ENCODE data around the gene TFF1. TPM values are rescaled to one million over a fixed set of nuclear protein-coding genes. Genes with fewer than 3 reads are reported as not detected.

The TFF1 gene
- total RNA-seq, 1 donor from 2014 or later = not detected

GRCh38 chr21:42343963-42344510, 22.3 kb downstream of the TFF1 start:
- TF ChIP-seq CTCF (IDR thresholded peaks at IDR 0.05) = no peak
- H3K4me3 ChIP-seq = no peak overlapping the region
- no peak overlapping the region for H3K27ac ChIP-seq
- no peaks in the 10 kb centered on the region for H3K27me3 ChIP-seq
- H3K36me3 ChIP-seq = no peaks in the 10 kb centered on the region
- intact Hi-C loops (cut with DNase I) = no loop called here
- H3K9me3 ChIP-seq = no peaks in the 10 kb centered on the region
- no peak for DNase-seq (ENCODE audit: low spot score in 2 of 2)
- no peaks in the 10 kb centered on the region for H3K4me1 ChIP-seq

- no peaks in the 10 kb centered on the region for H3K9me3 ChIP-seq
- TF ChIP-seq CTCF (IDR thresholded peaks at IDR 0.05) = no peak
- no peaks in the 10 kb centered on the region for H3K27me3 ChIP-seq
- no peak for DNase-seq (ENCODE audit: low spot score in 2 of 2)
- intact Hi-C loops (cut with DNase I) = no loop called here
- no peaks in the 10 kb centered on the region for H3K36me3 ChIP-seq
- H3K27ac ChIP-seq = no peak overlapping the region
- no peak overlapping the region for H3K4me3 ChIP-seq
- no peaks in the 10 kb centered on the region for H3K4me1 ChIP-seq
These were observed 22.8 kb downstream of the TFF1 start for GRCh38 chr21:42343556-42343955.

GRCh38 chr21:42343101-42343500, 23.2 kb downstream of the TFF1 start:
- Histone ChIP-seq H3K27me3 (no peaks in the 10 kb centered on the region), H3K4me3 (no peak overlapping the region), H3K9me3 (no peaks in the 10 kb centered on the region), H3K27ac (no peak overlapping the region), H3K4me1 (no peaks in the 10 kb centered on the region), H3K36me3 (no peaks in the 10 kb centered on the region)
- no peak for TF ChIP-seq CTCF (IDR thresholded peaks at IDR 0.05)
- intact Hi-C loops (cut with DNase I) = no loop called here
- DNase-seq (ENCODE audit: low spot score in 2 of 2) = no peak

GRCh38 chr21:42341776-42342542, 24.4 kb downstream of the TFF1 start:
- Histone ChIP-seq H3K9me3 (no peaks in the 10 kb centered on the region), H3K4me3 (no peak overlapping the region), H3K4me1 (no peaks in the 10 kb centered on the region), H3K36me3 (no peaks in the 10 kb centered on the region), H3K27me3 (no peaks in the 10 kb centered on the region), H3K27ac (no peak overlapping the region)
- DNase-seq (ENCODE audit: low spot score in 2 of 2) = no peak
- no peak for TF ChIP-seq CTCF (IDR thresholded peaks at IDR 0.05)
- intact Hi-C loops (cut with DNase I) = no loop called here

- H3K36me3 ChIP-seq = no peaks in the 10 kb centered on the region
- no peaks in the 10 kb centered on the region for H3K4me1 ChIP-seq
- no peak overlapping the region for H3K27ac ChIP-seq
- no peak for DNase-seq (ENCODE audit: low spot score in 2 of 2)
- intact Hi-C loops (cut with DNase I) = no loop called here
- no peak overlapping the region for H3K4me3 ChIP-seq
- TF ChIP-seq CTCF (IDR thresholded peaks at IDR 0.05) = no peak
- no peaks in the 10 kb centered on the region for H3K9me3 ChIP-seq
- H3K27me3 ChIP-seq = no peaks in the 10 kb centered on the region
These were observed 25.9 kb downstream of the TFF1 start for GRCh38 chr21:42340187-42341050.

Data from ascending aorta (tissue), 2 donors.